CD4-positive, alpha-beta T cell (primary cell): Measurements from ENCODE around the gene UBAC2. TPM values are rescaled to one million over a fixed set of nuclear protein-coding genes. Genes with fewer than 3 reads are reported as not detected.

Source experiments
- ATAC-seq: fragments of 200-7000 bp; cut with Tn5 transposase; one replicate; pipeline ENCODE4 v1.10.0; 2022; ENCODE audit warnings: mild to moderate bottlenecking; ENCODE audit not compliant: poor library complexity
- CTCF ChIA-PET: fragments of 350-600 bp; sonication (Branson Sonifier 250); formaldehyde crosslinking; loops from one replicate; lab custom pipeline; 2021; ENCODE audit warnings: antibody characterized with exemption, inconsistent platforms; lab: Charles Lee
- POLR2A ChIA-PET: fragments of 350-600 bp; sonication (Branson Sonifier 250); formaldehyde crosslinking; loops from one replicate; lab custom pipeline; 2021; ENCODE audit warnings: antibody characterized with exemption, inconsistent platforms; lab: Charles Lee
- DNase-seq, 14 experiments: peaks; one replicate each; pipeline ENCODE4 v3.0.0-alpha.2; 2013 to 2020; ENCODE audit warnings: mixed read lengths in 2 of 14
- H3K27ac ChIP-seq, 2 donors: one replicate each; pipeline versions ENCODE4 v1.5.1 to v1.7.0; 2013; ENCODE audit warnings: low read length in 2 of 2, low read depth in 1 of 2, mild to moderate bottlenecking in 1 of 2
- H3K27me3 ChIP-seq, 2 experiments: 1 replicate in 1 of 2; 2 replicates in 1 of 2; pipeline versions ENCODE4 v1.6.1 to v1.7.0; 2013; ENCODE audit warnings: low read length in 2 of 2, control low read depth in 1 of 2, mild to moderate bottlenecking in 1 of 2, moderate library complexity in 1 of 2; ENCODE audit not compliant: insufficient read depth in 2 of 2, control insufficient read depth in 1 of 2
- H3K36me3 ChIP-seq: one replicate; pipeline ENCODE4 v1.6.1; 2013; ENCODE audit warnings: low read length, control low read depth; ENCODE audit not compliant: insufficient read depth
- H3K4me1 ChIP-seq: one replicate; pipeline ENCODE4 v1.6.1; 2013; ENCODE audit warnings: low read length, control low read depth; ENCODE audit not compliant: insufficient read depth
- H3K4me3 ChIP-seq: one replicate; pipeline ENCODE4 v1.5.1; 2013; ENCODE audit warnings: mild to moderate bottlenecking, low read length, moderate library complexity
- H3K9me3 ChIP-seq, 2 experiments: 1 replicate in 1 of 2; 2 replicates in 1 of 2; pipeline versions ENCODE4 v1.6.1 to v1.7.0; 2013; ENCODE audit warnings: low read length in 2 of 2, mild to moderate bottlenecking in 2 of 2, control low read depth in 1 of 2, moderate library complexity in 1 of 2; ENCODE audit not compliant: control insufficient read depth in 1 of 2, insufficient read depth in 1 of 2
- H3K27ac Mint-ChIP-seq: one replicate; pipeline ENCODE4 v1.8.0; 2020; ENCODE audit warnings: mixed read lengths
- H3K27me3 Mint-ChIP-seq: one replicate; pipeline ENCODE4 v1.8.0; 2021; ENCODE audit warnings: mixed read lengths
- H3K36me3 Mint-ChIP-seq: one replicate; pipeline ENCODE4 v1.8.0; 2021; ENCODE audit warnings: low read depth, mixed read lengths
- H3K4me1 Mint-ChIP-seq: one replicate; pipeline ENCODE4 v1.8.0; 2021; ENCODE audit warnings: low read depth, mixed read lengths
- H3K4me3 Mint-ChIP-seq: one replicate; pipeline ENCODE4 v1.8.0; 2020; ENCODE audit warnings: mild to moderate bottlenecking, mixed read lengths
- H3K9me3 Mint-ChIP-seq: one replicate; pipeline ENCODE4 v1.8.0; 2020; ENCODE audit warnings: mixed read lengths
- intact Hi-C, 2 experiments: fragments of 100-400 bp; cut with DNase I in 1 of 2; cut with micrococcal nuclease in 1 of 2; formaldehyde crosslinking; loops; one replicate each; pipeline versions ENCODE4 v1.15.1 to v1.9.0; 2023 to 2025; cut with DNase I, micrococcal nuclease
- total RNA-seq, 174 experiments: library from RNA in 2 of 174; stranded (reverse) in 2 of 174; gene quantifications; one replicate each; pipeline ENCODE4 v1.2.3 and lab custom pipeline; 2021 to 2026
- TF ChIP-seq, protein P1 (sequence below): fragments of 200-600 bp; IDR thresholded peaks from one replicate; pipeline ENCODE4 v1.8.0; 2022; ENCODE audit warnings: antibody characterized with exemption, mild to moderate bottlenecking

The UBAC2 gene
- total RNA-seq, 2 experiments from 2014 or later = 59.8 to 67.4 TPM

DNA sequence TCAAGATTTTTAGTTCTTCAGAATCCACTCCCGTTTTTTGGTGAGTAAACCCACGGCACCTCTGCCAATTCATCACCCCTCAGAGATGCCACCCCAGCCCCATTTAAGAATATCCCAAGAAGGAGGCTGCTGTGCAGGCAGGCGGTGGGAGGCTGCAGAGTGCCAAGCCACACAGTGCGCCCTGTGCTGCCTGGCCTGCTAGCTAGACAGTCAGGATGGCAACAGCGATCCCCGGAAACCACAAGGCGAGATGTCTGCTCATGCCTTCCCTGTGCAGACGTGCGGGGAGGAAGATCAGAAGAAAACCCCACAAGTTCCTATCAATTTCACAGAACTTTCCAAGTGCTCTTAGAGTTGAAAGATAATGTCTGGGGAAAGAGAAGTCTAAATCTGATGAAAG, 171.3 kb downstream of the UBAC2 start:
- Mint-ChIP-seq H3K27ac (peak overlapping the region; percentile 97), H3K4me1 (peaks cover 96% of the 10 kb centered on the region), H3K9me3 (no peaks in the 10 kb centered on the region), H3K4me3 (peak overlapping the region; percentile 78), H3K36me3 (peaks cover 74% of the 10 kb centered on the region), H3K27me3 (no peaks in the 10 kb centered on the region)
- no peak overlapping the region for H3K4me3 ChIP-seq
- H3K36me3 ChIP-seq = peaks cover 15% of the 10 kb centered on the region
- ATAC-seq (peak; percentile 54), DNase-seq (peak in 13 of 14 experiments; percentile 53 to 89 (median 68))
- peak overlapping the region; percentile 51 to 86 for H3K27ac ChIP-seq
- TF ChIP-seq, protein P1, sequence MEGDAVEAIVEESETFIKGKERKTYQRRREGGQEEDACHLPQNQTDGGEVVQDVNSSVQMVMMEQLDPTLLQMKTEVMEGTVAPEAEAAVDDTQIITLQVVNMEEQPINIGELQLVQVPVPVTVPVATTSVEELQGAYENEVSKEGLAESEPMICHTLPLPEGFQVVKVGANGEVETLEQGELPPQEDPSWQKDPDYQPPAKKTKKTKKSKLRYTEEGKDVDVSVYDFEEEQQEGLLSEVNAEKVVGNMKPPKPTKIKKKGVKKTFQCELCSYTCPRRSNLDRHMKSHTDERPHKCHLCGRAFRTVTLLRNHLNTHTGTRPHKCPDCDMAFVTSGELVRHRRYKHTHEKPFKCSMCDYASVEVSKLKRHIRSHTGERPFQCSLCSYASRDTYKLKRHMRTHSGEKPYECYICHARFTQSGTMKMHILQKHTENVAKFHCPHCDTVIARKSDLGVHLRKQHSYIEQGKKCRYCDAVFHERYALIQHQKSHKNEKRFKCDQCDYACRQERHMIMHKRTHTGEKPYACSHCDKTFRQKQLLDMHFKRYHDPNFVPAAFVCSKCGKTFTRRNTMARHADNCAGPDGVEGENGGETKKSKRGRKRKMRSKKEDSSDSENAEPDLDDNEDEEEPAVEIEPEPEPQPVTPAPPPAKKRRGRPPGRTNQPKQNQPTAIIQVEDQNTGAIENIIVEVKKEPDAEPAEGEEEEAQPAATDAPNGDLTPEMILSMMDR = no peak
- H3K4me1 ChIP-seq = peaks cover 72% of the 10 kb centered on the region
- ChIA-PET CTCF (interaction anchor here (1.0 to 2.4 kb wide), 8 partner anchors 9 to 102 kb away, joined by 3 to 8 read pairs (median 5); no protein-coding TSS in a partner anchor), POLR2A (interaction anchor here (0.6 to 10.9 kb wide), 13 partner anchors 10 to 153 kb away, joined by 3 to 153 read pairs (median 5); no protein-coding TSS in a partner anchor)
- H3K27me3 ChIP-seq = no peaks in the 10 kb centered on the region
- H3K9me3 ChIP-seq = no peaks in the 10 kb centered on the region
- intact Hi-C loops = loop anchor here in 1 of 2 experiments (1.0 kb wide), 2 partner anchors 11 to 15 kb away; no protein-coding TSS in a partner anchor

DNA sequence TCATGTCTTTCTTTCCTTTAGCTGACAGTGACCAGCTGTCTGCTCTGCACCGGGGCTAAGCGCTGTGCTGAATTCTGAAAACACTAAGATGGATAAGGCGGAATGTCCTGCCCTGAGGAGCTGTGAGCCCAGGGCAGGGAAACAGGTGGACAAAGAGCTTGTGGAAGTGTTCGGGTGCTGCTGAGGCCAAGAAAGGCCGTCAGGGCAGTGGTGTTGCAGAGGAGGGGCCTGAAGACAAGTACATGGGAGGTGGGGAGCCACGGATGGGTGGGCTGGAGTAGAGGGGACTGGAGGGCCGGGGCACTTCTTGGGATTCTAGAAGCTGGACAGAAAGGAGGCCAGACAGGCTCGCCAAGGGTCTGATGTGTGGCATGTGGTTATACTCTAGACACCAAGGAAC, 172.8 kb downstream of the UBAC2 start:
- H3K4me1 ChIP-seq = peaks cover 70% of the 10 kb centered on the region
- intact Hi-C loops = no loop called here
- peak in 1 of 14 experiments; percentile 9 for DNase-seq

GRCh38 chr13:99374169-99374991, 173.7 kb downstream of the UBAC2 start:
- H3K36me3 ChIP-seq = peaks cover 25% of the 10 kb centered on the region
- H3K27ac ChIP-seq = peak overlapping the region; percentile 58 to 75
- Mint-ChIP-seq H3K27ac (peak overlapping the region; percentile 97), H3K27me3 (no peaks in the 10 kb centered on the region), H3K4me1 (peaks cover 93% of the 10 kb centered on the region), H3K9me3 (no peaks in the 10 kb centered on the region), H3K36me3 (peaks cover 65% of the 10 kb centered on the region), H3K4me3 (peak overlapping the region; percentile 8)
- intact Hi-C loops = no loop called here
- ChIA-PET POLR2A (interaction anchor here (0.9 to 10.9 kb wide), 18 partner anchors 8 to 155 kb away, joined by 3 to 153 read pairs (median 6); partner anchors contain the start of genes GPR18 and GPR183), CTCF (interaction anchor here (1.3 to 2.1 kb wide), 5 partner anchors 13 to 63 kb away, joined by 7 to 15 read pairs (median 8); no protein-coding TSS in a partner anchor)
- DNase-seq (peak in 1 of 14 experiments; percentile 12), ATAC-seq (no peak)
- no peaks in the 10 kb centered on the region for H3K27me3 ChIP-seq
- TF ChIP-seq, protein P1 = no peak
- peaks cover 70% of the 10 kb centered on the region for H3K4me1 ChIP-seq
- H3K4me3 ChIP-seq = no peak overlapping the region
- H3K9me3 ChIP-seq = no peaks in the 10 kb centered on the region

More for the DNA sequence above, 172.8 kb downstream of the UBAC2 start:
- no peaks in the 10 kb centered on the region for H3K27me3 Mint-ChIP-seq
- TF ChIP-seq, protein P1 = no peak
- POLR2A ChIA-PET = interaction anchor here (0.8 to 10.9 kb wide), 9 partner anchors 9 to 59 kb away, joined by 3 to 153 read pairs (median 4); no protein-coding TSS in a partner anchor
- no peaks in the 10 kb centered on the region for H3K27me3 ChIP-seq
- H3K27ac Mint-ChIP-seq = peak overlapping the region; percentile 97
- peaks cover 24% of the 10 kb centered on the region for H3K36me3 ChIP-seq
- ATAC-seq = no peak
- no peaks in the 10 kb centered on the region for H3K9me3 Mint-ChIP-seq
- H3K36me3 Mint-ChIP-seq = peaks cover 71% of the 10 kb centered on the region
- no peaks in the 10 kb centered on the region for H3K9me3 ChIP-seq
- peak overlapping the region; percentile 48 for H3K4me3 Mint-ChIP-seq
- peak overlapping the region in 1 of 2 donors; percentile 51 for H3K27ac ChIP-seq
- no peak overlapping the region for H3K4me3 ChIP-seq
- CTCF ChIA-PET = interaction anchor here (1.3 to 2.2 kb wide), 3 partner anchors 11 to 63 kb away, joined by 5 to 7 read pairs (median 7); no protein-coding TSS in a partner anchor
- peaks cover 93% of the 10 kb centered on the region for H3K4me1 Mint-ChIP-seq
